ENCODE data around the gene MACROD2.

DNA sequence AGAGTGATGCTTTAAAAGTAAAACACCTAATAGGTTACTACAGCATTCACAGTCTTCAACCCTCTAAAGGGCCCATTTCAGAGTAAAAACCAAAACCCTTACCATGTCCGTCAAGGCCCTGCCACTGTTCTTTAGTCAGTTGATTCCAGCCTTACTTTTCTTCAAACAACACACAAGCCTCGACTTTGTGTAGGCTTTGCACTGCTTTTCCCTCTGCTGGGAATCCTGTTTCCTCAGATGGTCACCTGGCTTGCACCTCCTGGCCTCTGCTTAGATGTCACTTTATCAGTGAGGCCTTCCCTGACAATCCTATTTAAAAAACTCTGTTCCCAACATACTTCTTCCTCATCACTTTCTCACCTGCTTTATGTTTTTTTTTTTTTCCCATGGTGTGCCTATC lies 419.2 kb downstream of the MACROD2 start:
- TF ChIP-seq, protein P1, sequence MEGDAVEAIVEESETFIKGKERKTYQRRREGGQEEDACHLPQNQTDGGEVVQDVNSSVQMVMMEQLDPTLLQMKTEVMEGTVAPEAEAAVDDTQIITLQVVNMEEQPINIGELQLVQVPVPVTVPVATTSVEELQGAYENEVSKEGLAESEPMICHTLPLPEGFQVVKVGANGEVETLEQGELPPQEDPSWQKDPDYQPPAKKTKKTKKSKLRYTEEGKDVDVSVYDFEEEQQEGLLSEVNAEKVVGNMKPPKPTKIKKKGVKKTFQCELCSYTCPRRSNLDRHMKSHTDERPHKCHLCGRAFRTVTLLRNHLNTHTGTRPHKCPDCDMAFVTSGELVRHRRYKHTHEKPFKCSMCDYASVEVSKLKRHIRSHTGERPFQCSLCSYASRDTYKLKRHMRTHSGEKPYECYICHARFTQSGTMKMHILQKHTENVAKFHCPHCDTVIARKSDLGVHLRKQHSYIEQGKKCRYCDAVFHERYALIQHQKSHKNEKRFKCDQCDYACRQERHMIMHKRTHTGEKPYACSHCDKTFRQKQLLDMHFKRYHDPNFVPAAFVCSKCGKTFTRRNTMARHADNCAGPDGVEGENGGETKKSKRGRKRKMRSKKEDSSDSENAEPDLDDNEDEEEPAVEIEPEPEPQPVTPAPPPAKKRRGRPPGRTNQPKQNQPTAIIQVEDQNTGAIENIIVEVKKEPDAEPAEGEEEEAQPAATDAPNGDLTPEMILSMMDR (IDR thresholded peaks at IDR 0.05; ENCODE audit: poor library complexity, severe bottlenecking) = no peak
- TF ChIP-seq EP300 (conservative IDR thresholded peaks at IDR 0.05; ENCODE audit: poor library complexity, severe bottlenecking) (no peak), MXI1 (conservative IDR thresholded peaks at IDR 0.05; ENCODE audit: poor library complexity, severe bottlenecking) (no peak), POLR2AphosphoS5 (IDR thresholded peaks at IDR 0.05) (no peak)
